ENCODE data around the gene EDDM3A. TPM values are rescaled to one million over a fixed set of nuclear protein-coding genes. Genes with fewer than 3 reads are reported as not detected.

EDDM3A gene
- total and polyA plus RNA-seq, 2 experiments from 2014 or later: not detected

GRCh38 chr14:20711685-20712084, 34.0 kb upstream of the EDDM3A start:
- H3K9me3 ChIP-seq (ENCODE audit: low read depth): no peaks in the 10 kb centered on the region
- no peak for DNase-seq (ENCODE audit: low spot score)
- H3K9me2 ChIP-seq (replicated peaks; ENCODE audit: insufficient read depth): no peaks in the 10 kb centered on the region
- H2AFZ ChIP-seq: no peak overlapping the region
- H3K36me3 ChIP-seq (replicated peaks; ENCODE audit: insufficient read depth, low read depth): no peaks in the 10 kb centered on the region
- H3K4me1 ChIP-seq (ENCODE audit: insufficient read depth): no peaks in the 10 kb centered on the region
- 40% methylated on average over 4 of the region's 4 CpGs for WGBS (ENCODE audit: low lambda C conversion rate, missing lambda C conversion rate)
- H3K27ac ChIP-seq: no peak overlapping the region
- H3K4me3 ChIP-seq: no peak overlapping the region
- H4K20me1 ChIP-seq (ENCODE audit: insufficient read depth, poor library complexity, severe bottlenecking): no peaks in the 10 kb centered on the region
- no peaks in the 10 kb centered on the region for H3K27me3 ChIP-seq
- H3K79me2 ChIP-seq: no peaks in the 10 kb centered on the region
- H3K4me2 ChIP-seq: no peak overlapping the region
- TF ChIP-seq EZH2phosphoT487 (IDR thresholded peaks at IDR 0.05; ENCODE audit: low read depth, severe bottlenecking, unreplicated experiment) (no peak), CTCF (IDR thresholded peaks at IDR 0.05; ENCODE audit: poor library complexity) (no peak), EZH2 (IDR thresholded peaks at IDR 0.05; ENCODE audit: borderline replicate concordance) (no peak)

GRCh38 chr14:20712904-20713303, 32.8 kb upstream of the EDDM3A start:
- no peak overlapping the region for H3K27ac ChIP-seq
- no peaks in the 10 kb centered on the region for H3K79me2 ChIP-seq
- WGBS (ENCODE audit: low lambda C conversion rate, missing lambda C conversion rate): 41% methylated on average over 2 of the region's 2 CpGs

GRCh38 chr14:20714593-20715250, 31.0 kb upstream of the EDDM3A start:
- TF ChIP-seq CTCF (IDR thresholded peaks at IDR 0.05; ENCODE audit: poor library complexity): no peak
- no peak for TF ChIP-seq EZH2phosphoT487 (IDR thresholded peaks at IDR 0.05; ENCODE audit: low read depth, severe bottlenecking, unreplicated experiment)
- no peak for TF ChIP-seq EZH2 (IDR thresholded peaks at IDR 0.05; ENCODE audit: borderline replicate concordance)
- Histone ChIP-seq H3K79me2 (no peaks in the 10 kb centered on the region), H2AFZ (no peak overlapping the region), H3K27me3 (no peaks in the 10 kb centered on the region), H3K9me3 (ENCODE audit: low read depth) (no peaks in the 10 kb centered on the region), H3K4me3 (no peak overlapping the region), H3K36me3 (replicated peaks; ENCODE audit: insufficient read depth, low read depth) (no peaks in the 10 kb centered on the region), H3K4me2 (no peak overlapping the region), H3K4me1 (ENCODE audit: insufficient read depth) (peaks cover 7% of the 10 kb centered on the region), H3K27ac (no peak overlapping the region), H4K20me1 (ENCODE audit: insufficient read depth, poor library complexity, severe bottlenecking) (no peaks in the 10 kb centered on the region), H3K9me2 (replicated peaks; ENCODE audit: insufficient read depth) (no peaks in the 10 kb centered on the region)
- WGBS (ENCODE audit: low lambda C conversion rate, missing lambda C conversion rate): 86% methylated on average over 4 of the region's 4 CpGs
- peak; percentile 34 for DNase-seq (ENCODE audit: low spot score)

More at GRCh38 chr14:20712904-20713303, 32.8 kb upstream of the EDDM3A start:
- Histone ChIP-seq H3K4me2 (no peak overlapping the region), H3K36me3 (replicated peaks; ENCODE audit: insufficient read depth, low read depth) (no peaks in the 10 kb centered on the region), H3K27me3 (no peaks in the 10 kb centered on the region), H3K4me1 (ENCODE audit: insufficient read depth) (no peaks in the 10 kb centered on the region), H3K9me2 (replicated peaks; ENCODE audit: insufficient read depth) (no peaks in the 10 kb centered on the region), H3K4me3 (no peak overlapping the region), H3K9me3 (ENCODE audit: low read depth) (no peaks in the 10 kb centered on the region), H4K20me1 (ENCODE audit: insufficient read depth, poor library complexity, severe bottlenecking) (no peaks in the 10 kb centered on the region), H2AFZ (no peak overlapping the region)
- DNase-seq (ENCODE audit: low spot score): no peak
- TF ChIP-seq EZH2 (IDR thresholded peaks at IDR 0.05; ENCODE audit: borderline replicate concordance) (no peak), EZH2phosphoT487 (IDR thresholded peaks at IDR 0.05; ENCODE audit: low read depth, severe bottlenecking, unreplicated experiment) (no peak), CTCF (IDR thresholded peaks at IDR 0.05; ENCODE audit: poor library complexity) (no peak)

All from hepatocyte (in vitro differentiated cells).